Embryonic facial prominence (tissue), 1 donor: ENCODE measurements around the gene IRF2BP2.
"Not testable (repeated sequence)": the region's sequence is repeated elsewhere in the genome, so short reads cannot be mapped to it uniquely, and the experiment has no call there.

Experiments used
- DNase-seq: peaks from one replicate; pipeline ENCODE4 v3.0.0-alpha.2; 2016; ENCODE audit errors: extremely low spot score

The IRF2BP2 gene

GRCh38 chr1:234601301-234602017 lies 8.5 kb downstream of the IRF2BP2 start:
- DNase-seq: no peak

- DNase-seq: no peak
Measured at GRCh38 chr1:234600418-234601281, 9.3 kb downstream of the IRF2BP2 start.

- peak; percentile 78 for DNase-seq
Measured at GRCh38 chr1:234599617-234600417, 10.2 kb downstream of the IRF2BP2 start.

- no peak for DNase-seq
Measured at GRCh38 chr1:234598974-234599616, 10.9 kb downstream of the IRF2BP2 start.

GRCh38 chr1:234597894-234598293 lies 12.1 kb downstream of the IRF2BP2 start:
- DNase-seq: no peak

- no peak for DNase-seq
Measured at GRCh38 chr1:234595899-234596298, 14.1 kb downstream of the IRF2BP2 start.

- DNase-seq: not testable (repeated sequence)
Measured at GRCh38 chr1:234594575-234594974, 15.4 kb downstream of the IRF2BP2 start.

GRCh38 chr1:234593771-234594504 lies 16.0 kb downstream of the IRF2BP2 start:
- DNase-seq: no peak

GRCh38 chr1:234593109-234593508 lies 16.9 kb downstream of the IRF2BP2 start:
- DNase-seq: no peak

GRCh38 chr1:234592240-234592639 lies 17.7 kb downstream of the IRF2BP2 start:
- no peak for DNase-seq

GRCh38 chr1:234591131-234591530 lies 18.8 kb downstream of the IRF2BP2 start:
- no peak for DNase-seq

GRCh38 chr1:234589854-234590620 lies 19.9 kb downstream of the IRF2BP2 start:
- DNase-seq: no peak

GRCh38 chr1:234589064-234589800 lies 20.7 kb downstream of the IRF2BP2 start:
- DNase-seq: no peak

GRCh38 chr1:234588386-234588785 lies 21.6 kb downstream of the IRF2BP2 start:
- DNase-seq: no peak

GRCh38 chr1:234586892-234587485 lies 23.0 kb downstream of the IRF2BP2 start:
- no peak for DNase-seq

- no peak for DNase-seq
Measured at GRCh38 chr1:234586304-234586703, 23.7 kb downstream of the IRF2BP2 start.

- no peak for DNase-seq
Measured at GRCh38 chr1:234585330-234586055, 24.5 kb downstream of the IRF2BP2 start.

- DNase-seq: no peak
Measured at GRCh38 chr1:234584926-234585325, 25.1 kb downstream of the IRF2BP2 start.
